Naive thymus-derived CD4-positive, alpha-beta T cell (primary cell): ENCODE data around the gene TFRC. TPM values are rescaled to one million over a fixed set of nuclear protein-coding genes. Genes with fewer than 3 reads are reported as not detected.
"Not testable (repeated sequence)": the region's sequence is repeated elsewhere in the genome, so short reads cannot be mapped to it uniquely, and the experiment has no call there.

ENCODE experiments used
- ATAC-seq: fragments of 150-1000 bp; cut with Tn5 transposase; 2 replicates; pipeline ENCODE4 v1.10.0; 2021; ENCODE audit warnings: mild to moderate bottlenecking, moderate library complexity
- CTCF ChIA-PET: fragments of 350-600 bp; sonication (Branson Sonifier 250); formaldehyde crosslinking; loops from one replicate; lab custom pipeline; 2021; ENCODE audit warnings: antibody characterized with exemption; lab: Charles Lee
- POLR2A ChIA-PET: fragments of 350-600 bp; sonication (Branson Sonifier 250); formaldehyde crosslinking; loops from one replicate; lab custom pipeline; 2021; ENCODE audit warnings: antibody characterized with exemption, inconsistent platforms; lab: Charles Lee
- DNase-seq, 9 donors: peaks; one replicate each; pipeline versions ENCODE4 v3.0.0 to v3.0.0-alpha.2; 2020 to 2022; ENCODE audit warnings: mixed read lengths in 1 of 9
- H3K27ac ChIP-seq: one replicate; pipeline ENCODE4 v1.7.0; 2013; ENCODE audit warnings: mild to moderate bottlenecking, low read depth, low read length, moderate library complexity
- H3K27me3 ChIP-seq, 2 donors: one replicate each; pipeline ENCODE4 v1.7.0; 2013; ENCODE audit warnings: low read length in 2 of 2, mild to moderate bottlenecking in 2 of 2, moderate library complexity in 2 of 2; ENCODE audit not compliant: control insufficient read depth in 2 of 2, insufficient read depth in 2 of 2
- H3K36me3 ChIP-seq, 3 experiments: 1 replicate in 2 of 3; 2 replicates in 1 of 3; pipeline ENCODE4 v1.7.0; 2013; ENCODE audit warnings: low read length in 3 of 3, mild to moderate bottlenecking in 3 of 3, moderate library complexity in 1 of 3; ENCODE audit not compliant: insufficient read depth in 3 of 3, control insufficient read depth in 2 of 3
- H3K4me1 ChIP-seq, 2 donors: one replicate each; pipeline ENCODE4 v1.7.0; 2013; ENCODE audit warnings: low read length in 2 of 2, mild to moderate bottlenecking in 2 of 2, moderate library complexity in 1 of 2; ENCODE audit not compliant: control insufficient read depth in 2 of 2, insufficient read depth in 2 of 2
- H3K4me3 ChIP-seq: 2 replicates; pipeline ENCODE4 v1.7.0; 2013; ENCODE audit warnings: mild to moderate bottlenecking, low read length
- H3K9me3 ChIP-seq, 3 experiments: 1 replicate in 2 of 3; 2 replicates in 1 of 3; pipeline ENCODE4 v1.7.0; 2013; ENCODE audit warnings: low read length in 3 of 3; ENCODE audit not compliant: control insufficient read depth in 2 of 3
- H3K27ac Mint-ChIP-seq, 9 donors: one replicate each; pipeline ENCODE4 v1.8.0; 2020 to 2022; ENCODE audit warnings: mixed read lengths in 9 of 9, mild to moderate bottlenecking in 8 of 9, moderate library complexity in 5 of 9, inconsistent platforms in 2 of 9
- H3K27me3 Mint-ChIP-seq, 5 donors: one replicate each; pipeline ENCODE4 v1.8.0; 2021 to 2022; ENCODE audit warnings: mixed read lengths in 5 of 5, mild to moderate bottlenecking in 1 of 5
- H3K36me3 Mint-ChIP-seq, 5 donors: one replicate each; pipeline ENCODE4 v1.8.0; 2020 to 2022; ENCODE audit warnings: mixed read lengths in 5 of 5, mild to moderate bottlenecking in 3 of 5, inconsistent platforms in 1 of 5
- H3K4me1 Mint-ChIP-seq, 7 donors: one replicate each; pipeline ENCODE4 v1.8.0; 2020 to 2022; ENCODE audit warnings: mixed read lengths in 7 of 7, mild to moderate bottlenecking in 3 of 7, inconsistent platforms in 1 of 7
- H3K4me3 Mint-ChIP-seq, 10 donors: one replicate each; pipeline ENCODE4 v1.8.0; 2020 to 2022; ENCODE audit warnings: mild to moderate bottlenecking in 10 of 10, mixed read lengths in 10 of 10, moderate library complexity in 6 of 10, inconsistent platforms in 2 of 10
- H3K9me3 Mint-ChIP-seq, 11 donors: one replicate each; pipeline ENCODE4 v1.8.0; 2020 to 2022; ENCODE audit warnings: mixed read lengths in 11 of 11, mild to moderate bottlenecking in 4 of 11, inconsistent platforms in 1 of 11, moderate library complexity in 1 of 11
- intact Hi-C, 2 donors: fragments of 100-400 bp; cut with micrococcal nuclease; formaldehyde crosslinking; loops; one replicate each; pipeline ENCODE4 v1.15.1; 2023
- polyA plus RNA-seq, 2 donors: library from polyadenylated mRNA; unstranded; fragments of 300-500 nt; fragmentation: Illumina TruSeq; gene quantifications; one replicate each; pipeline ENCODE4 v1.2.3, GENCODE V29; 2021
- total RNA-seq, 6 experiments: library from RNA in 5 of 6; stranded (reverse) in 5 of 6; gene quantifications; 1 replicate in 5 of 6; 2 replicates in 1 of 6; pipeline ENCODE4 v1.2.3 and lab custom pipeline; 2021 to 2026

The TFRC gene
- total and polyA plus RNA-seq, 7 experiments from 2014 or later: 12.6 to 417 (median 60.2) TPM

DNA sequence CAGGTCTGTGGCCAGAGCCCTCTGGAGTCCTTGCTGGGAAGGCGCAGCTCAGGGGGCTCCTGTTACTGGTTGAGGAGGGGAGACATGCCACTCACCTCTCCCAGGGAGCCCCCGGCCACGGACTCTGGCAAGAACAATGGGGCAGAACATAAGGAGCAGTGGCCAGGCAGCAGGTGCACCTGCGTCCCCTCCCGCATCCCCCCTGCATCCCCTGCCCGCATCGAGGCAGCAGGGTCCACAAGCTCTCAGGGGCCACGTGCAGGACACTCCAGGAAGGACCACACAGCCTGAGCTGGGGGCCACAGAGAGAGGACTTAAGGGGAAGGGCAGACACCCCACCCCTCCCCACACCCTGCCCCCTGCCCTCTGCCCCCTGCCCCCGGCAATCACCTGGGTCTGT is 73.0 kb downstream of the TFRC start:
- Mint-ChIP-seq H3K27me3 (peaks cover 11 to 28% (median 13%) of the 10 kb centered on the region in 5 donors), H3K27ac (no peak overlapping the region), H3K36me3 (peaks cover 0 to 15% (median 0%) of the 10 kb centered on the region in 5 donors), H3K9me3 (peaks cover 0 to 26% (median 5%) of the 10 kb centered on the region in 11 donors), H3K4me3 (no peak overlapping the region), H3K4me1 (peaks cover 0 to 3% (median 0%) of the 10 kb centered on the region in 7 donors)
- intact Hi-C loops: no loop called here
- Histone ChIP-seq H3K9me3 (no peaks in the 10 kb centered on the region), H3K4me3 (no peak overlapping the region), H3K4me1 (no peaks in the 10 kb centered on the region), H3K36me3 (no peaks in the 10 kb centered on the region), H3K27me3 (no peaks in the 10 kb centered on the region), H3K27ac (no peak overlapping the region)
- ATAC-seq (no peak), DNase-seq (no peak)
- ChIA-PET CTCF (no interaction called here), POLR2A (no interaction called here)

- Histone ChIP-seq H3K4me1 (no peaks in the 10 kb centered on the region), H3K9me3 (no peaks in the 10 kb centered on the region), H3K36me3 (no peaks in the 10 kb centered on the region), H3K27me3 (no peaks in the 10 kb centered on the region), H3K4me3 (no peak overlapping the region), H3K27ac (no peak overlapping the region)
- ChIA-PET POLR2A (no interaction called here), CTCF (interaction anchor here (0.7 kb wide), 1 partner anchor 172 kb away, joined by 3 read pairs; no protein-coding TSS in a partner anchor)
- Mint-ChIP-seq H3K4me1 (no peaks in the 10 kb centered on the region), H3K27ac (no peak overlapping the region), H3K36me3 (peaks cover 0 to 15% (median 0%) of the 10 kb centered on the region in 5 donors), H3K4me3 (no peak overlapping the region), H3K27me3 (peaks cover 11 to 28% (median 13%) of the 10 kb centered on the region in 5 donors), H3K9me3 (peaks cover 0 to 26% (median 5%) of the 10 kb centered on the region in 11 donors)
- DNase-seq (no peak), ATAC-seq (no peak)
- intact Hi-C loops: no loop called here
Measured at GRCh38 chr3:196008387-196008786, 73.5 kb downstream of the TFRC start.

DNA sequence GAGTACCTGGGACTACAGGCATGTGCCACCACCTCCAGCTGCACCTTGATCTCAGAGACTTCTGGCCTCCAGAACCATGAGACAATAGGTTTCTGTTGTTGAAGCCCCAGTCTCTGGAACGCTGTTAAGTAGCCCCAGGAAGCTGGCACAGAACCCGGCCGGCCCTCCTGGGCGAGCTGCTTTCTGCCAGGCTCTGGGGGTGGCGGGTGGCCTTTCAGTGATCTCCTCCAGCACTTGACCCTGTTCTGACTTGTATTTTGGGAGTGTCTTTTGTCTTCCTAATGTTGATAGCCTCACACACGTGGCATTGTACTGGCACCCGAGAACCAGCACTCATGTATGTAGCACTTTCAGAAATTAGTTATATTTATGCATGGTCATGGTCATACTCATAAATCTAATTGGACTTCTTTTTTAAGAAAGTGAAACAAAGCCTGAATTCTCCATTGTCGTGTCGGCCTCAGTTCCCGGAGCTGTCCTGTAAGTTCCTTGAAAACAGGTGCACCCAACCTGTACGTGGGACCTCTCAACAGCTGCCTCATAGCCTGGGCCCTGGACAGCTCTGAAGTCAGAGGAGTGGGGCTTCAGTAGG is 74.0 kb downstream of the TFRC start:
- H3K36me3 ChIP-seq: no peaks in the 10 kb centered on the region
- ChIA-PET CTCF (interaction anchor here (0.7 kb wide), 1 partner anchor 173 kb away, joined by 3 read pairs; no protein-coding TSS in a partner anchor), POLR2A (no interaction called here)
- no peaks in the 10 kb centered on the region for H3K27me3 ChIP-seq
- no peak overlapping the region for H3K4me3 ChIP-seq
- ATAC-seq (no peak), DNase-seq (no peak)
- Mint-ChIP-seq H3K36me3 (peaks cover 0 to 15% (median 0%) of the 10 kb centered on the region in 5 donors), H3K4me1 (no peaks in the 10 kb centered on the region), H3K27me3 (peaks cover 11 to 28% (median 13%) of the 10 kb centered on the region in 5 donors), H3K4me3 (no peak overlapping the region), H3K27ac (no peak overlapping the region), H3K9me3 (peaks cover 0 to 26% (median 5%) of the 10 kb centered on the region in 11 donors)
- intact Hi-C loops: no loop called here
- no peak overlapping the region for H3K27ac ChIP-seq
- H3K4me1 ChIP-seq: no peaks in the 10 kb centered on the region
- H3K9me3 ChIP-seq: no peaks in the 10 kb centered on the region

DNA sequence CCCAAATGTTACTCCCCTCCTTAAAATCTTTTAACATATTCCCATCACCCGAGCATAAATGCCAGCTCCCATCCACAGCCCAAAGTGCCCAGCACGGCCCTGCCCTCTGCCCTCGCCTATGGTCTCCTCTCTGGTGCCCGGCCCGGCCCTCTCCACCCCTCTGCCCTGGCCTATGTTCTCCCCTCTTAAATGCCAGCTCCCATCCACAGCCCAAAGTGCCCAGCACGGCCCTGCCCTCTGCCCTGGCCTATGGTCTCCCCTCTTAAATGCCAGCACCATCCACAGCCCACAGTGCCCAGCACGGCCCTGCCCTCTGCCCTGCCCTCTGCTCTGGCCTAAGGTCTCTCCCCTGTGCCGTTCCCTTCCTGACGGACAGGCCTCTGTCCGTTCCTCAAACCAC is 76.6 kb downstream of the TFRC start:
- H3K4me3 Mint-ChIP-seq, CTCF ChIA-PET, H3K4me3 ChIP-seq, H3K36me3 ChIP-seq, ATAC-seq, DNase-seq, intact Hi-C loops, H3K4me1 Mint-ChIP-seq, H3K36me3 Mint-ChIP-seq, H3K9me3 ChIP-seq, POLR2A ChIA-PET, H3K27ac ChIP-seq, H3K27me3 ChIP-seq, H3K4me1 ChIP-seq, H3K27ac Mint-ChIP-seq: not testable (repeated sequence)
- peaks cover 7 to 32% (median 21%) of the 10 kb centered on the region in 5 donors for H3K27me3 Mint-ChIP-seq
- H3K9me3 Mint-ChIP-seq: peaks cover 0 to 11% (median 2%) of the 10 kb centered on the region in 11 donors

DNA sequence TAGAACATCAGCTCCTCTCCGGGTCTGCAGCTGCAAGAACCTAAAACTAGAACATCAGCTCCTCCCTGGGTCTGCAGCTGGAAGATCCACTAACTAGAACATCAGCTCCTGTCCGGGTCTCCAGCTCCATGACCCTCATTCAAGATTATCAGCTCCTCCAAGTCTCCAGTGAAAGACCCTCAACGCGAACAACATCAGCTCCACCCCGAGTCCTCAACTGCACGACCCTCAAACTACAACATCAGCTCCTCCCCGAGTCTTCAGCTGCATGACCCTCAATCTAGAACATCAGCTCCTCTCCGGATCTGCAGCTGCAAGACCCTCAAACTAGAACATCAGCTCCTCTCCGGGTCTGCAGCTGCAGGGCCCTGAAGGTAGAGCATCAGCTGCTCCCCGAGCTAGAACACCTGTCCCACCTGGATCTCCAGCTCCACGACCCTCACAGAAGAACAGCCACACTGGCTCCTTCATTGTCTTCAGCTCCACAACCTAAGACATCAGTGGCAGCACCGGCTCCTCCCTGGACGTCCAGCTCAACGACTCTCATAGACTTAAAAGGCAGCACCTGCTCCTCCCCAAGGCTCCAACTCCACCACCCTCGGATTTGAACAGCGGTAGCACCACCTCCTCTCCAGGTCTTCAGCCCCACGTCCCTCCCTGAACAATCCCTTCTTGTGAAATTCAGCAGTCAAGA is 77.4 kb downstream of the TFRC start:
- H3K9me3 ChIP-seq, H3K27ac Mint-ChIP-seq, ATAC-seq, H3K4me1 ChIP-seq, H3K4me3 ChIP-seq, H3K4me3 Mint-ChIP-seq, H3K27me3 ChIP-seq, H3K27ac ChIP-seq, H3K9me3 Mint-ChIP-seq, H3K4me1 Mint-ChIP-seq, DNase-seq, POLR2A ChIA-PET, H3K36me3 ChIP-seq, H3K36me3 Mint-ChIP-seq: not testable (repeated sequence)
- CTCF ChIA-PET: interaction anchor here (0.6 kb wide), 1 partner anchor 324 kb away, joined by 5 read pairs; no protein-coding TSS in a partner anchor
- intact Hi-C loops: loop anchor here in 1 of 2 donors (5.0 kb wide), 1 partner anchor 62 kb away; no protein-coding TSS in a partner anchor
- H3K27me3 Mint-ChIP-seq: peaks cover 0 to 40% (median 15%) of the 10 kb centered on the region in 5 donors

DNA sequence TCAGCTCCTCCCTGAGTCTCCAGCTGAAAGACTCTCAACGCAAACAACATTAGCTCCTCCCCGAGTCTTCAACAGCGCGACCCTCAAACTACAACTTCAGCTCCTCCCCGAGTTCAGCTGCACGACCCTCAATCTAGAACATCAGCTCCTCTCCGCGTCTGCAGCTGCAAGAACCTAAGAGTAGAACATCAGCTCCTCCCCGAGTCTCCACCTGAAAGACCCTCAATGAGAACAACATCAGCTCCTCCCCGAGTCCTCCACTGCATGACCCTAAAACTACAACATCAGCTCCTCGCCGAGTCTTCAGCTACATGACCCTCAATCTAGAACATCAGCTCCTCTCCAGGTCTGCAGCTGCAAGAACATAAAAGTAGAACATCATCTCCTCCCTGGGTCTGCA is 78.3 kb downstream of the TFRC start:
- no peak overlapping the region for H3K4me3 ChIP-seq
- no peaks in the 10 kb centered on the region for H3K4me1 Mint-ChIP-seq
- peaks cover 3 to 45% (median 19%) of the 10 kb centered on the region in 5 donors for H3K27me3 Mint-ChIP-seq
- ATAC-seq: no peak
- no peak overlapping the region for H3K4me3 Mint-ChIP-seq
- peaks cover 0 to 5% (median 0%) of the 10 kb centered on the region in 5 donors for H3K36me3 Mint-ChIP-seq
- no peaks in the 10 kb centered on the region for H3K4me1 ChIP-seq
- H3K27ac Mint-ChIP-seq: no peak overlapping the region
- H3K9me3 Mint-ChIP-seq: peaks cover 0 to 3% (median 0%) of the 10 kb centered on the region in 11 donors
- H3K27ac ChIP-seq: no peak overlapping the region
- no peaks in the 10 kb centered on the region for H3K27me3 ChIP-seq
- no peaks in the 10 kb centered on the region for H3K36me3 ChIP-seq
- no peak for DNase-seq
- CTCF ChIA-PET: interaction anchor here (0.6 kb wide), 2 partner anchors 47 to 325 kb away, joined by 3 to 5 read pairs; no protein-coding TSS in a partner anchor
- intact Hi-C loops: loop anchor here in 1 of 2 donors (5.0 kb wide), 1 partner anchor 61 kb away; no protein-coding TSS in a partner anchor
- H3K9me3 ChIP-seq: no peaks in the 10 kb centered on the region
- POLR2A ChIA-PET: no interaction called here
